WTC11 (cell line): ENCODE results near the gene TRAP1. TPM values are rescaled to one million over a fixed set of nuclear protein-coding genes. Genes with fewer than 3 reads are reported as not detected.

ENCODE experiments used
- ATAC-seq: fragments of 200-7000 bp; cut with Tn5 transposase; 2 replicates; pipeline ENCODE4 v1.10.0; 2021; ENCODE audit warnings: mild to moderate bottlenecking, moderate library complexity
- CTCF ChIA-PET: fragments of 300-600 bp; sonication (Branson Sonifier 250); formaldehyde crosslinking; loops from one replicate; lab custom pipeline; 2021; ENCODE audit warnings: antibody characterized with exemption; lab: Charles Lee
- POLR2A ChIA-PET: fragments of 350-600 bp; sonication (Branson Sonifier 250); formaldehyde crosslinking; loops from one replicate; lab custom pipeline; 2021; ENCODE audit warnings: antibody characterized with exemption; lab: Charles Lee
- DNase-seq: peaks from one replicate; pipeline ENCODE4 v3.0.0; 2021; ENCODE audit warnings: low spot score
- H3K27ac Mint-ChIP-seq: 2 replicates; pipeline ENCODE4 v1.8.0; 2021; ENCODE audit warnings: mixed read lengths
- H3K27me3 Mint-ChIP-seq: 2 replicates; pipeline ENCODE4 v1.8.0; 2021; ENCODE audit warnings: low read depth, mild to moderate bottlenecking, moderate library complexity, mixed read lengths
- H3K36me3 Mint-ChIP-seq: 2 replicates; pipeline ENCODE4 v1.8.0; 2021; ENCODE audit warnings: mixed read lengths
- H3K4me1 Mint-ChIP-seq: 2 replicates; pipeline ENCODE4 v1.8.0; 2022; ENCODE audit warnings: mixed read lengths
- H3K4me3 Mint-ChIP-seq: 2 replicates; pipeline ENCODE4 v1.8.0; 2021; ENCODE audit warnings: mild to moderate bottlenecking, moderate library complexity, mixed read lengths
- H3K9me3 Mint-ChIP-seq: 2 replicates; pipeline ENCODE4 v1.8.0; 2021; ENCODE audit warnings: mixed read lengths
- AR ChIP-seq: fragments of 250-450 bp; sonication (Bioruptor Pico); IDR thresholded peaks from 2 replicates; pipeline ENCODE4 v1.9.0; 2021; ENCODE audit warnings: mild to moderate bottlenecking
- ATF1 ChIP-seq: sonication (generic); formaldehyde crosslinking; IDR thresholded peaks from 2 replicates; pipeline ENCODE4 v1.8.1; 2023; ENCODE audit warnings: mild to moderate bottlenecking, moderate library complexity, missing genetic modification reagents
- ATF6 ChIP-seq: sonication (generic); formaldehyde crosslinking; IDR thresholded peaks from 2 replicates; pipeline ENCODE4 v1.8.1; 2023; ENCODE audit warnings: mild to moderate bottlenecking, missing genetic modification reagents
- FOXJ3 ChIP-seq: sonication (generic); formaldehyde crosslinking; IDR thresholded peaks from 2 replicates; pipeline ENCODE4 v1.9.0; 2021; ENCODE audit warnings: missing genetic modification reagents, mild to moderate bottlenecking, borderline replicate concordance
- FOXK1 ChIP-seq: sonication (generic); formaldehyde crosslinking; IDR thresholded peaks from 2 replicates; pipeline ENCODE4 v1.8.0; 2022; ENCODE audit warnings: mild to moderate bottlenecking, moderate library complexity, missing genetic modification reagents
- FOXP1 ChIP-seq: sonication (generic); formaldehyde crosslinking; IDR thresholded peaks from 2 replicates; pipeline ENCODE4 v1.8.0; 2022; ENCODE audit warnings: missing genetic modification reagents, mild to moderate bottlenecking, moderate library complexity, borderline replicate concordance
- FOXP4 ChIP-seq: sonication (generic); formaldehyde crosslinking; IDR thresholded peaks from 2 replicates; pipeline ENCODE4 v1.8.0; 2022; ENCODE audit warnings: mild to moderate bottlenecking, missing genetic modification reagents
- GRHL2 ChIP-seq: fragments of 250-450 bp; sonication (Bioruptor Pico); IDR thresholded peaks from 2 replicates; pipeline ENCODE4 v1.8.0; 2022; ENCODE audit warnings: mild to moderate bottlenecking, moderate library complexity; ENCODE audit not compliant: insufficient replicate concordance, severe bottlenecking
- JAZF1 ChIP-seq: fragments of 250-450 bp; sonication (Bioruptor Pico); IDR thresholded peaks from 2 replicates; pipeline ENCODE4 v1.9.0; 2021; ENCODE audit warnings: moderate library complexity, mild to moderate bottlenecking, inconsistent platforms
- JUN ChIP-seq: sonication (generic); formaldehyde crosslinking; IDR thresholded peaks from 2 replicates; pipeline ENCODE4 v1.8.0; 2023; ENCODE audit warnings: mild to moderate bottlenecking, missing genetic modification reagents
- NFATC4 ChIP-seq: fragments of 250-450 bp; sonication (Bioruptor Pico); IDR thresholded peaks from 2 replicates; pipeline ENCODE4 v1.9.0; 2021; ENCODE audit warnings: mild to moderate bottlenecking
- RELA ChIP-seq: sonication (generic); formaldehyde crosslinking; IDR thresholded peaks from 2 replicates; pipeline ENCODE4 v1.8.1; 2022; ENCODE audit warnings: missing genetic modification reagents, mild to moderate bottlenecking, borderline replicate concordance
- SMAD4 ChIP-seq: sonication (generic); formaldehyde crosslinking; IDR thresholded peaks from 2 replicates; pipeline ENCODE4 v1.8.0; 2022; ENCODE audit warnings: mild to moderate bottlenecking, missing genetic modification reagents
- ZMAT4 ChIP-seq: fragments of 250-450 bp; sonication (Bioruptor Pico); IDR thresholded peaks from 2 replicates; pipeline ENCODE4 v1.9.0; 2021; ENCODE audit warnings: mild to moderate bottlenecking
- ZNF138 ChIP-seq: sonication (generic); formaldehyde crosslinking; conservative IDR thresholded peaks from 2 replicates; pipeline ENCODE4 v1.8.1; 2022; ENCODE audit warnings: mild to moderate bottlenecking, moderate library complexity, missing genetic modification reagents
- ZNF317 ChIP-seq: sonication (generic); formaldehyde crosslinking; IDR thresholded peaks from 2 replicates; pipeline ENCODE4 v1.8.1; 2023; ENCODE audit warnings: low read depth, mild to moderate bottlenecking, moderate library complexity, missing genetic modification reagents, borderline replicate concordance
- ZNF416 ChIP-seq: fragments of 250-450 bp; sonication (Bioruptor Pico); IDR thresholded peaks from 2 replicates; pipeline ENCODE4 v1.9.0; 2021; ENCODE audit warnings: mild to moderate bottlenecking, inconsistent platforms
- ZNF423 ChIP-seq: fragments of 250-450 bp; sonication (Bioruptor Pico); IDR thresholded peaks from 2 replicates; pipeline ENCODE4 v2.1.2; 2022; ENCODE audit warnings: mild to moderate bottlenecking, moderate library complexity
- total RNA-seq: library from RNA; stranded (reverse); gene quantifications from 3 replicates; pipeline ENCODE4 v1.2.3, GENCODE V29; 2021
- TF ChIP-seq, protein P1 (sequence below): sonication (generic); formaldehyde crosslinking; IDR thresholded peaks from 2 replicates; pipeline ENCODE4 v1.8.1; 2023; ENCODE audit warnings: mild to moderate bottlenecking, missing genetic modification reagents, borderline replicate concordance
- TF ChIP-seq, protein P2 (sequence below): sonication (generic); formaldehyde crosslinking; IDR thresholded peaks from 2 replicates; pipeline ENCODE4 v1.8.1; 2022; ENCODE audit warnings: low read depth, missing genetic modification reagents, borderline replicate concordance

Gene TRAP1
- total RNA-seq, 1 experiment from 2014 or later = 285 TPM

- H3K27me3 Mint-ChIP-seq = no peaks in the 10 kb centered on the region
- no peaks in the 10 kb centered on the region for H3K4me1 Mint-ChIP-seq
- DNase-seq (no peak), ATAC-seq (no peak)
- POLR2A ChIA-PET = no interaction called here
- CTCF ChIA-PET = interaction anchor here (1.0 kb wide), 1 partner anchor 75 kb away, joined by 3 read pairs; no protein-coding TSS in a partner anchor
- H3K36me3 Mint-ChIP-seq = peaks cover 61% of the 10 kb centered on the region
- TF ChIP-seq SMAD4 (CRISPR knock-in tag) (no peak), GRHL2 (CRISPR knock-in tag) (no peak), FOXP4 (CRISPR knock-in tag) (no peak), ZNF138 (CRISPR knock-in tag) (no peak), FOXJ3 (CRISPR knock-in tag) (no peak), RELA (CRISPR knock-in tag) (no peak), NFATC4 (CRISPR knock-in tag) (no peak), AR (no peak), ZMAT4 (CRISPR knock-in tag) (no peak), FOXP1 (CRISPR knock-in tag) (no peak), ZNF416 (CRISPR knock-in tag) (no peak), ZNF423 (CRISPR knock-in tag) (no peak), JUN (no peak)
- TF ChIP-seq, protein P1, sequence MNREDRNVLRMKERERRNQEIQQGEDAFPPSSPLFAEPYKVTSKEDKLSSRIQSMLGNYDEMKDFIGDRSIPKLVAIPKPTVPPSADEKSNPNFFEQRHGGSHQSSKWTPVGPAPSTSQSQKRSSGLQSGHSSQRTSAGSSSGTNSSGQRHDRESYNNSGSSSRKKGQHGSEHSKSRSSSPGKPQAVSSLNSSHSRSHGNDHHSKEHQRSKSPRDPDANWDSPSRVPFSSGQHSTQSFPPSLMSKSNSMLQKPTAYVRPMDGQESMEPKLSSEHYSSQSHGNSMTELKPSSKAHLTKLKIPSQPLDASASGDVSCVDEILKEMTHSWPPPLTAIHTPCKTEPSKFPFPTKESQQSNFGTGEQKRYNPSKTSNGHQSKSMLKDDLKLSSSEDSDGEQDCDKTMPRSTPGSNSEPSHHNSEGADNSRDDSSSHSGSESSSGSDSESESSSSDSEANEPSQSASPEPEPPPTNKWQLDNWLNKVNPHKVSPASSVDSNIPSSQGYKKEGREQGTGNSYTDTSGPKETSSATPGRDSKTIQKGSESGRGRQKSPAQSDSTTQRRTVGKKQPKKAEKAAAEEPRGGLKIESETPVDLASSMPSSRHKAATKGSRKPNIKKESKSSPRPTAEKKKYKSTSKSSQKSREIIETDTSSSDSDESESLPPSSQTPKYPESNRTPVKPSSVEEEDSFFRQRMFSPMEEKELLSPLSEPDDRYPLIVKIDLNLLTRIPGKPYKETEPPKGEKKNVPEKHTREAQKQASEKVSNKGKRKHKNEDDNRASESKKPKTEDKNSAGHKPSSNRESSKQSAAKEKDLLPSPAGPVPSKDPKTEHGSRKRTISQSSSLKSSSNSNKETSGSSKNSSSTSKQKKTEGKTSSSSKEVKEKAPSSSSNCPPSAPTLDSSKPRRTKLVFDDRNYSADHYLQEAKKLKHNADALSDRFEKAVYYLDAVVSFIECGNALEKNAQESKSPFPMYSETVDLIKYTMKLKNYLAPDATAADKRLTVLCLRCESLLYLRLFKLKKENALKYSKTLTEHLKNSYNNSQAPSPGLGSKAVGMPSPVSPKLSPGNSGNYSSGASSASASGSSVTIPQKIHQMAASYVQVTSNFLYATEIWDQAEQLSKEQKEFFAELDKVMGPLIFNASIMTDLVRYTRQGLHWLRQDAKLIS = no peak
- no peak overlapping the region for H3K4me3 Mint-ChIP-seq
- no peak overlapping the region for H3K27ac Mint-ChIP-seq
- peaks cover 5% of the 10 kb centered on the region for H3K9me3 Mint-ChIP-seq
Measured at GRCh38 chr16:3729161-3730112, 12.1 kb upstream of the TRAP1 start.

GRCh38 chr16:3728424-3729160 is 11.3 kb upstream of the TRAP1 start:
- Mint-ChIP-seq H3K27me3 (no peaks in the 10 kb centered on the region), H3K4me1 (no peaks in the 10 kb centered on the region), H3K9me3 (no peaks in the 10 kb centered on the region), H3K27ac (no peak overlapping the region), H3K4me3 (no peak overlapping the region), H3K36me3 (peaks cover 55% of the 10 kb centered on the region)
- ChIA-PET CTCF (no interaction called here), POLR2A (no interaction called here)
- TF ChIP-seq SMAD4 (CRISPR knock-in tag) = no peak
- no peak for TF ChIP-seq FOXK1 (CRISPR knock-in tag)
- TF ChIP-seq ATF1 = no peak
- no peak for TF ChIP-seq ZNF317 (CRISPR knock-in tag)
- no peak for TF ChIP-seq JAZF1 (CRISPR knock-in tag)
- no peak for TF ChIP-seq RELA (CRISPR knock-in tag)
- TF ChIP-seq, protein P2, sequence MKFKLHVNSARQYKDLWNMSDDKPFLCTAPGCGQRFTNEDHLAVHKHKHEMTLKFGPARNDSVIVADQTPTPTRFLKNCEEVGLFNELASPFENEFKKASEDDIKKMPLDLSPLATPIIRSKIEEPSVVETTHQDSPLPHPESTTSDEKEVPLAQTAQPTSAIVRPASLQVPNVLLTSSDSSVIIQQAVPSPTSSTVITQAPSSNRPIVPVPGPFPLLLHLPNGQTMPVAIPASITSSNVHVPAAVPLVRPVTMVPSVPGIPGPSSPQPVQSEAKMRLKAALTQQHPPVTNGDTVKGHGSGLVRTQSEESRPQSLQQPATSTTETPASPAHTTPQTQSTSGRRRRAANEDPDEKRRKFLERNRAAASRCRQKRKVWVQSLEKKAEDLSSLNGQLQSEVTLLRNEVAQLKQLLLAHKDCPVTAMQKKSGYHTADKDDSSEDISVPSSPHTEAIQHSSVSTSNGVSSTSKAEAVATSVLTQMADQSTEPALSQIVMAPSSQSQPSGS (CRISPR knock-in tag) = no peak
- TF ChIP-seq ATF6 (CRISPR knock-in tag) = no peak
- DNase-seq = no peak
- no peak for ATAC-seq
